Lower lobe of right lung (tissue), 2 donors: ENCODE data around the gene NRP2. TPM values are rescaled to one million over a fixed set of nuclear protein-coding genes. Genes with fewer than 3 reads are reported as not detected.

Source experiments
- ATAC-seq, 2 donors: fragments of 200-7000 bp; cut with Tn5 transposase; one replicate each; pipeline ENCODE4 v1.9.1; 2020 to 2022; ENCODE audit warnings: mild to moderate bottlenecking in 2 of 2, moderate library complexity in 2 of 2
- DNase-seq: peaks from one replicate; pipeline ENCODE4 v3.0.0-alpha.2; 2020
- H3K27ac ChIP-seq: fragments of 200-600 bp; one replicate; pipeline ENCODE4 v1.8.0; 2022
- H3K27me3 ChIP-seq: fragments of 200-600 bp; one replicate; pipeline ENCODE4 v1.8.0; 2022; ENCODE audit warnings: low read depth
- H3K36me3 ChIP-seq: fragments of 200-600 bp; one replicate; pipeline ENCODE4 v1.8.0; 2022; ENCODE audit warnings: mild to moderate bottlenecking
- H3K4me1 ChIP-seq: fragments of 200-600 bp; one replicate; pipeline ENCODE4 v1.8.0; 2022
- H3K4me3 ChIP-seq: fragments of 200-600 bp; one replicate; pipeline ENCODE4 v1.8.0; 2022; ENCODE audit warnings: mild to moderate bottlenecking
- H3K9me3 ChIP-seq: fragments of 200-600 bp; one replicate; pipeline ENCODE4 v1.8.0; 2022
- CTCF ChIP-seq: fragments of 200-600 bp; IDR thresholded peaks from one replicate; pipeline ENCODE4 v1.8.0; 2022; ENCODE audit warnings: antibody characterized with exemption, mild to moderate bottlenecking
- intact Hi-C: fragments of 100-400 bp; cut with DNase I; formaldehyde crosslinking; loops from one replicate; pipeline ENCODE4 v1.11.0; 2022
- total RNA-seq: library from RNA; stranded (reverse); fragmentation: NEBNext Ultra II Directional; extraction: Animal tissue kit (Norgen Biotek cat#: 25700); gene quantifications from one replicate; pipeline ENCODE4 v1.2.1, GENCODE V29; 2021
- donor health status: DM: no; HTN: yes; CAD: no; lungs with severe emphysema.

NRP2 gene
- total RNA-seq, 1 donor from 2014 or later, result 67.5 TPM

DNA sequence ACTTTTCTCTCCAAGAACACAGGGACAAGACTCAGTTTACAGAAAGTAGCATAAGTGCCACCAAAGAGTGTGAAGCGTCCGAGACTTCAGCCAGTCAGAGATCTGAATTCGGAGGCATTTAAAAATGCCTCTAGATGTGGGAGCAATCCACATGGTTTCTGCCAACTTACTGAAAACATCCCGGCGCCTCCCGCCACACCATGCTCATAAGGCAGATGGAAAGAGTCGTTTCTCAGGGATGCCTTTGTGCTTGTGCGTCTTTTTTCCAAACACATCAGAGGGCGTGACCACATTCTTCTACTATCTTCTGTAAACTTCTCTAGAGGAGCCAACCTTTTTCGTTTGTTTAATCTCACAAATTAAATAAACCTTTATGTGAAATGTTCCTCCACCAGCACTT lies 88.7 kb downstream of the NRP2 start:
- peaks cover 5% of the 10 kb centered on the region for H3K36me3 ChIP-seq
- H3K27me3 ChIP-seq, result no peaks in the 10 kb centered on the region
- H3K9me3 ChIP-seq, result no peaks in the 10 kb centered on the region
- H3K4me3 ChIP-seq, result no peak overlapping the region
- peak overlapping the region; percentile 40 for H3K27ac ChIP-seq
- H3K4me1 ChIP-seq, result peaks cover 41% of the 10 kb centered on the region
- DNase-seq (no peak), ATAC-seq (peak; percentile 20 to 64)
- intact Hi-C loops, result loop anchor here (10.0 kb wide), 1 partner anchor 114 kb away; no protein-coding TSS in a partner anchor
- TF ChIP-seq CTCF, result no peak

DNA sequence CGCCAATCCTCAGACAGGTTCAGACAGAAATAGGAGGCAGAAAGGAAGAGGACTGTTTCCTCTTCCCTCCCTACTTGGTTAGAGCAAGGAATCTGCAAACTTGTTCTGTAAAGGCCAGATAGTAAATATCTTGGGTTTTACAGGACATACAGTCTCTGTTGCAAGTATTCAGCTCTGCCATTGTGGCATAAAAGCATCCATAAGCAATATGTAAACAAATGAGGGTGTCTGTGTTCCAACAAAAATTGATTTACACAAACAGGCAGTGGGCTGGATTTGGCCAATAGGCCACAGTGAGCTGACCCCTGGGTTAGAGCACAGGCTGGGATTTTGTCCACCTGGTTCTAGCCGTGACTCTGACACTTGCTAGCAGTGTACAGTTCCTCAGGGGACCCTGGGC lies 89.4 kb downstream of the NRP2 start:
- H3K36me3 ChIP-seq, result peaks cover 5% of the 10 kb centered on the region
- DNase-seq (no peak), ATAC-seq (no peak)
- H3K27ac ChIP-seq, result peak overlapping the region; percentile 40
- no peak for TF ChIP-seq CTCF
- peaks cover 41% of the 10 kb centered on the region for H3K4me1 ChIP-seq
- no peaks in the 10 kb centered on the region for H3K27me3 ChIP-seq
- no peak overlapping the region for H3K4me3 ChIP-seq
- H3K9me3 ChIP-seq, result no peaks in the 10 kb centered on the region
- intact Hi-C loops, result loop anchor here (10.0 kb wide), 1 partner anchor 113 kb away; no protein-coding TSS in a partner anchor

GRCh38 chr2:205772983-205773382 lies 90.7 kb downstream of the NRP2 start:
- intact Hi-C loops, result loop anchor here (10.0 kb wide), 1 partner anchor 112 kb away; no protein-coding TSS in a partner anchor

GRCh38 chr2:205773989-205774388 lies 91.7 kb downstream of the NRP2 start:
- no peak overlapping the region for H3K4me3 ChIP-seq
- TF ChIP-seq CTCF, result no peak
- ATAC-seq (no peak), DNase-seq (no peak)
- peaks cover 6% of the 10 kb centered on the region for H3K36me3 ChIP-seq
- H3K27me3 ChIP-seq, result no peaks in the 10 kb centered on the region
- intact Hi-C loops, result loop anchor here (10.0 kb wide), 1 partner anchor 111 kb away; no protein-coding TSS in a partner anchor
- H3K4me1 ChIP-seq, result peaks cover 31% of the 10 kb centered on the region
- no peaks in the 10 kb centered on the region for H3K9me3 ChIP-seq
- H3K27ac ChIP-seq, result no peak overlapping the region

More at GRCh38 chr2:205772983-205773382, 90.7 kb downstream of the NRP2 start:
- H3K27ac ChIP-seq, result no peak overlapping the region
- no peaks in the 10 kb centered on the region for H3K9me3 ChIP-seq
- ATAC-seq, result no peak
- no peaks in the 10 kb centered on the region for H3K27me3 ChIP-seq
- no peak for TF ChIP-seq CTCF
- DNase-seq, result no peak
- H3K4me3 ChIP-seq, result no peak overlapping the region
- peaks cover 6% of the 10 kb centered on the region for H3K36me3 ChIP-seq
- H3K4me1 ChIP-seq, result peaks cover 31% of the 10 kb centered on the region

GRCh38 chr2:205775097-205775877 lies 93.0 kb downstream of the NRP2 start:
- DNase-seq, result no peak
- no peak for ATAC-seq
- Histone ChIP-seq H3K27me3 (no peaks in the 10 kb centered on the region), H3K9me3 (no peaks in the 10 kb centered on the region), H3K27ac (no peak overlapping the region), H3K4me1 (peaks cover 25% of the 10 kb centered on the region), H3K4me3 (no peak overlapping the region), H3K36me3 (peaks cover 6% of the 10 kb centered on the region)
- intact Hi-C loops, result loop anchor here (10.0 kb wide), 1 partner anchor 110 kb away; no protein-coding TSS in a partner anchor
- TF ChIP-seq CTCF, result no peak
